ENCODE data around the gene SLC38A10. TPM values are rescaled to one million over a fixed set of nuclear protein-coding genes. Genes with fewer than 3 reads are reported as not detected.

SLC38A10 gene
- total and polyA plus RNA-seq, 2 of the 13 experiments (the other 11 are each of a cell fraction or from before 2014, with no cell fraction given), result 23.4 to 55.8 TPM

GRCh38 chr17:81295031-81295675 lies at the start of gene SLC38A10 (continued):
- TF ChIP-seq, protein P1, sequence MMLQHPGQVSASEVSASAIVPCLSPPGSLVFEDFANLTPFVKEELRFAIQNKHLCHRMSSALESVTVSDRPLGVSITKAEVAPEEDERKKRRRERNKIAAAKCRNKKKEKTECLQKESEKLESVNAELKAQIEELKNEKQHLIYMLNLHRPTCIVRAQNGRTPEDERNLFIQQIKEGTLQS (CRISPR knock-in tag; IDR thresholded peaks at IDR 0.05), result peak; percentile 11; the same call in 1 of the 2 replicates
- TF ChIP-seq ZFYVE20 (CRISPR knock-in tag; IDR thresholded peaks at IDR 0.05; ENCODE audit: borderline replicate concordance, low read depth) (peak; percentile 49; the same call in 1 of the 2 replicates), ZNF75D (CRISPR knock-in tag; IDR thresholded peaks at IDR 0.05; ENCODE audit: borderline replicate concordance) (no peak), SMAD1 (CRISPR knock-in tag; IDR thresholded peaks at IDR 0.05; ENCODE audit: borderline replicate concordance, low read depth) (no peak; the same call in 1 of the 2 replicates), U2AF2 (IDR thresholded peaks at IDR 0.05; ENCODE audit: low read depth, low read length) (no peak), ZNF3 (CRISPR knock-in tag; IDR thresholded peaks at IDR 0.05) (no peak), KMT2A (CRISPR knock-in tag; IDR thresholded peaks at IDR 0.05) (no peak), ZKSCAN1 (IDR thresholded peaks at IDR 0.05; ENCODE audit: low read length) (no peak), ZNF749 (CRISPR knock-in tag; IDR thresholded peaks at IDR 0.05; ENCODE audit: borderline replicate concordance) (no peak), ZNF230 (CRISPR knock-in tag; IDR thresholded peaks at IDR 0.05) (no peak), HMGXB3 (CRISPR knock-in tag; IDR thresholded peaks at IDR 0.05; ENCODE audit: borderline replicate concordance) (no peak; the same call in 1 of the 2 replicates), BRCA1 (CRISPR knock-in tag; IDR thresholded peaks at IDR 0.05) (no peak), SRF (IDR thresholded peaks at IDR 0.05; ENCODE audit: low read depth, low read length) (no peak), HMGXB4 (CRISPR knock-in tag; IDR thresholded peaks at IDR 0.05; ENCODE audit: borderline replicate concordance in 1 of 2, low read depth in 1 of 2) (peak; percentile 80 to 82), ZSCAN12 (CRISPR knock-in tag; IDR thresholded peaks at IDR 0.05) (peak; percentile 64; the same call in 1 of the 2 replicates), SOX6 (IDR thresholded peaks at IDR 0.05) (no peak), SOX6 (CRISPR knock-in tag; IDR thresholded peaks at IDR 0.05) (peak; percentile 75)
- TF ChIP-seq, protein P2, sequence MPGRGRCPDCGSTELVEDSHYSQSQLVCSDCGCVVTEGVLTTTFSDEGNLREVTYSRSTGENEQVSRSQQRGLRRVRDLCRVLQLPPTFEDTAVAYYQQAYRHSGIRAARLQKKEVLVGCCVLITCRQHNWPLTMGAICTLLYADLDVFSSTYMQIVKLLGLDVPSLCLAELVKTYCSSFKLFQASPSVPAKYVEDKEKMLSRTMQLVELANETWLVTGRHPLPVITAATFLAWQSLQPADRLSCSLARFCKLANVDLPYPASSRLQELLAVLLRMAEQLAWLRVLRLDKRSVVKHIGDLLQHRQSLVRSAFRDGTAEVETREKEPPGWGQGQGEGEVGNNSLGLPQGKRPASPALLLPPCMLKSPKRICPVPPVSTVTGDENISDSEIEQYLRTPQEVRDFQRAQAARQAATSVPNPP (CRISPR knock-in tag; IDR thresholded peaks at IDR 0.05), result no peak
- TF ChIP-seq, protein P3, sequence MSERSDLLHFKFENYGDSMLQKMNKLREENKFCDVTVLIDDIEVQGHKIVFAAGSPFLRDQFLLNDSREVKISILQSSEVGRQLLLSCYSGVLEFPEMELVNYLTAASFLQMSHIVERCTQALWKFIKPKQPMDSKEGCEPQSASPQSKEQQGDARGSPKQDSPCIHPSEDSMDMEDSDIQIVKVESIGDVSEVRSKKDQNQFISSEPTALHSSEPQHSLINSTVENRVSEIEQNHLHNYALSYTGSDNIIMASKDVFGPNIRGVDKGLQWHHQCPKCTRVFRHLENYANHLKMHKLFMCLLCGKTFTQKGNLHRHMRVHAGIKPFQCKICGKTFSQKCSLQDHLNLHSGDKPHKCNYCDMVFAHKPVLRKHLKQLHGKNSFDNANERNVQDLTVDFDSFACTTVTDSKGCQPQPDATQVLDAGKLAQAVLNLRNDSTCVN (CRISPR knock-in tag; IDR thresholded peaks at IDR 0.05; ENCODE audit: borderline replicate concordance), result 0 out of 2 replicates have a peak, but pooled peaks have one; percentile 22

All from HepG2 (cell line).